ENCODE results near the gene F2RL1.

GRCh38 chr5:76849419-76850291 lies 30.8 kb downstream of the F2RL1 start, which contains the start of gene S100Z:
- TF ChIP-seq TCF12 (IDR thresholded peaks at IDR 0.05; ENCODE audit: low read depth) (no peak), YY1 (IDR thresholded peaks at IDR 0.05; ENCODE audit: low read depth) (no peak), TAF1 (IDR thresholded peaks at IDR 0.05; ENCODE audit: low read depth) (no peak)
- TF ChIP-seq, protein P1, sequence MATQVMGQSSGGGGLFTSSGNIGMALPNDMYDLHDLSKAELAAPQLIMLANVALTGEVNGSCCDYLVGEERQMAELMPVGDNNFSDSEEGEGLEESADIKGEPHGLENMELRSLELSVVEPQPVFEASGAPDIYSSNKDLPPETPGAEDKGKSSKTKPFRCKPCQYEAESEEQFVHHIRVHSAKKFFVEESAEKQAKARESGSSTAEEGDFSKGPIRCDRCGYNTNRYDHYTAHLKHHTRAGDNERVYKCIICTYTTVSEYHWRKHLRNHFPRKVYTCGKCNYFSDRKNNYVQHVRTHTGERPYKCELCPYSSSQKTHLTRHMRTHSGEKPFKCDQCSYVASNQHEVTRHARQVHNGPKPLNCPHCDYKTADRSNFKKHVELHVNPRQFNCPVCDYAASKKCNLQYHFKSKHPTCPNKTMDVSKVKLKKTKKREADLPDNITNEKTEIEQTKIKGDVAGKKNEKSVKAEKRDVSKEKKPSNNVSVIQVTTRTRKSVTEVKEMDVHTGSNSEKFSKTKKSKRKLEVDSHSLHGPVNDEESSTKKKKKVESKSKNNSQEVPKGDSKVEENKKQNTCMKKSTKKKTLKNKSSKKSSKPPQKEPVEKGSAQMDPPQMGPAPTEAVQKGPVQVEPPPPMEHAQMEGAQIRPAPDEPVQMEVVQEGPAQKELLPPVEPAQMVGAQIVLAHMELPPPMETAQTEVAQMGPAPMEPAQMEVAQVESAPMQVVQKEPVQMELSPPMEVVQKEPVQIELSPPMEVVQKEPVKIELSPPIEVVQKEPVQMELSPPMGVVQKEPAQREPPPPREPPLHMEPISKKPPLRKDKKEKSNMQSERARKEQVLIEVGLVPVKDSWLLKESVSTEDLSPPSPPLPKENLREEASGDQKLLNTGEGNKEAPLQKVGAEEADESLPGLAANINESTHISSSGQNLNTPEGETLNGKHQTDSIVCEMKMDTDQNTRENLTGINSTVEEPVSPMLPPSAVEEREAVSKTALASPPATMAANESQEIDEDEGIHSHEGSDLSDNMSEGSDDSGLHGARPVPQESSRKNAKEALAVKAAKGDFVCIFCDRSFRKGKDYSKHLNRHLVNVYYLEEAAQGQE (IDR thresholded peaks at IDR 0.05; ENCODE audit: low read depth) = no peak
